22Rv1 (cell line): Measurements from ENCODE around the gene GAL.

ENCODE experiments used
- CTCF ChIP-seq: fragments of 450-650 bp; IDR thresholded peaks from 2 replicates; pipeline ENCODE4 v1.5.1; 2017; ENCODE audit warnings: mild to moderate bottlenecking
- ZFX ChIP-seq: fragments of 450-650 bp; IDR thresholded peaks from 2 replicates; pipeline ENCODE4 v1.6.1; 2017; ENCODE audit warnings: antibody characterized with exemption, borderline replicate concordance

- TF ChIP-seq CTCF (no peak), ZFX (no peak)
Measured at GRCh38 chr11:68655406-68655805, 28.9 kb upstream of the GAL start.
